Amniotic epithelial cell (primary cell): ENCODE data around the gene HIVEP3.
A peak's percentile ranks its signal among the peaks of the same experiment; 100 is the strongest.

Experiments
- DNase-seq: peaks from one replicate; pipeline ENCODE4 v3.0.0-alpha.2; 2010; ENCODE audit warnings: low read depth

The HIVEP3 gene

GRCh38 chr1:41530411-41530810 is 388.3 kb downstream of the HIVEP3 start:
- DNase-seq: no peak

- no peak for DNase-seq
Observed at GRCh38 chr1:41529621-41530395, 388.9 kb downstream of the HIVEP3 start.

GRCh38 chr1:41528726-41529605 is 389.8 kb downstream of the HIVEP3 start:
- DNase-seq: no peak

GRCh38 chr1:41528106-41528505 is 390.6 kb downstream of the HIVEP3 start:
- no peak for DNase-seq

GRCh38 chr1:41526956-41527561 is 391.7 kb downstream of the HIVEP3 start:
- DNase-seq: no peak

GRCh38 chr1:41525891-41526587 is 392.7 kb downstream of the HIVEP3 start:
- no peak for DNase-seq

- DNase-seq: no peak
Observed at GRCh38 chr1:41524676-41525675, 393.7 kb downstream of the HIVEP3 start.

GRCh38 chr1:41523949-41524675 is 394.6 kb downstream of the HIVEP3 start:
- no peak for DNase-seq

- DNase-seq: no peak
Observed at GRCh38 chr1:41523071-41523470, 395.7 kb downstream of the HIVEP3 start.

GRCh38 chr1:41521766-41522165 is 397.0 kb downstream of the HIVEP3 start:
- no peak for DNase-seq

GRCh38 chr1:41520951-41521752 is 397.6 kb downstream of the HIVEP3 start:
- no peak for DNase-seq

GRCh38 chr1:41519667-41520066 is 399.1 kb downstream of the HIVEP3 start:
- DNase-seq: no peak

GRCh38 chr1:41518471-41518870 is 400.3 kb downstream of the HIVEP3 start:
- DNase-seq: no peak

GRCh38 chr1:41517062-41517438 is 401.7 kb downstream of the HIVEP3 start:
- DNase-seq: no peak

- peak; percentile 78 for DNase-seq
Observed at GRCh38 chr1:41516168-41517061, 402.3 kb downstream of the HIVEP3 start.

- no peak for DNase-seq
Observed at GRCh38 chr1:41515778-41516167, 402.9 kb downstream of the HIVEP3 start.

GRCh38 chr1:41515131-41515678 is 403.5 kb downstream of the HIVEP3 start:
- no peak for DNase-seq

GRCh38 chr1:41514381-41514780 is 404.3 kb downstream of the HIVEP3 start:
- no peak for DNase-seq
